GM21381 (cell line): ENCODE results near the gene NEDD9.
A peak's percentile ranks its signal among the peaks of the same experiment; 100 is the strongest.

Experiments
- ATAC-seq: cut with Tn5 transposase; IDR thresholded peaks from one replicate; pipeline ENCODE4 v1.9.1; 2021; ENCODE audit warnings: mild to moderate bottlenecking, moderate library complexity; ENCODE audit not compliant: unreplicated experiment

The NEDD9 gene

GRCh38 chr6:11146117-11146826 lies 86.2 kb downstream of the NEDD9 start:
- ATAC-seq: no peak

- ATAC-seq: peak; percentile 89
Measured at GRCh38 chr6:11144393-11144851, 88.0 kb downstream of the NEDD9 start.

GRCh38 chr6:11143394-11144371 lies 88.8 kb downstream of the NEDD9 start:
- no peak for ATAC-seq

- no peak for ATAC-seq
Measured at GRCh38 chr6:11142296-11143027, 90.0 kb downstream of the NEDD9 start.

- no peak for ATAC-seq
Measured at GRCh38 chr6:11141295-11141694, 91.2 kb downstream of the NEDD9 start.

- ATAC-seq: no peak
Measured at GRCh38 chr6:11140056-11140455, 92.4 kb downstream of the NEDD9 start.

GRCh38 chr6:11139051-11139960 lies 93.2 kb downstream of the NEDD9 start:
- no peak for ATAC-seq

- ATAC-seq: no peak
Measured at GRCh38 chr6:11136809-11137208, 95.7 kb downstream of the NEDD9 start.
